GM18909 (cell line): ENCODE results near the gene CACNA1S.

Experiments used
- ATAC-seq: cut with Tn5 transposase; IDR thresholded peaks from one replicate; pipeline ENCODE4 v1.9.1; 2021; ENCODE audit warnings: mild to moderate bottlenecking; ENCODE audit not compliant: unreplicated experiment, poor library complexity

CACNA1S gene

GRCh38 chr1:201019321-201019977 lies 92.8 kb downstream of the CACNA1S start:
- ATAC-seq, result peak; percentile 67

- ATAC-seq, result no peak
These were observed 94.4 kb downstream of the CACNA1S start for GRCh38 chr1:201017828-201018163.

- peak; percentile 37 for ATAC-seq
These were observed 95.0 kb downstream of the CACNA1S start for GRCh38 chr1:201016943-201017827.

GRCh38 chr1:201016211-201016651 lies 96.0 kb downstream of the CACNA1S start:
- ATAC-seq, result no peak

- no peak for ATAC-seq
These were observed 96.6 kb downstream of the CACNA1S start for GRCh38 chr1:201015551-201016091.

GRCh38 chr1:201014816-201015200 lies 97.4 kb downstream of the CACNA1S start:
- no peak for ATAC-seq

- no peak for ATAC-seq
These were observed 98.0 kb downstream of the CACNA1S start for GRCh38 chr1:201013991-201014815.

GRCh38 chr1:201013031-201013485 lies 99.2 kb downstream of the CACNA1S start:
- no peak for ATAC-seq

GRCh38 chr1:201011616-201012015 lies 100.6 kb downstream of the CACNA1S start:
- no peak for ATAC-seq

GRCh38 chr1:201009962-201010645 lies 102.1 kb downstream of the CACNA1S start:
- ATAC-seq, result no peak

GRCh38 chr1:201008666-201009360 lies 103.4 kb downstream of the CACNA1S start:
- ATAC-seq, result no peak

GRCh38 chr1:201007481-201007880 lies 104.7 kb downstream of the CACNA1S start:
- ATAC-seq, result no peak

- ATAC-seq, result no peak
These were observed 105.8 kb downstream of the CACNA1S start for GRCh38 chr1:201006450-201006849.

GRCh38 chr1:201004732-201005131 lies 107.5 kb downstream of the CACNA1S start:
- no peak for ATAC-seq

GRCh38 chr1:201004154-201004553 lies 108.1 kb downstream of the CACNA1S start:
- ATAC-seq, result no peak

GRCh38 chr1:201002510-201002909 lies 109.7 kb downstream of the CACNA1S start:
- no peak for ATAC-seq

- ATAC-seq, result no peak
These were observed 110.3 kb downstream of the CACNA1S start for GRCh38 chr1:201001962-201002361.

GRCh38 chr1:201000391-201000790 lies 111.8 kb downstream of the CACNA1S start:
- no peak for ATAC-seq

- no peak for ATAC-seq
These were observed 112.6 kb downstream of the CACNA1S start for GRCh38 chr1:200999667-201000066.
